C1 segment of cervical spinal cord (tissue), 14 donors: ENCODE results near the gene ZNF730.
"Not testable (repeated sequence)": the region's sequence is repeated elsewhere in the genome, so short reads cannot be mapped to it uniquely, and the experiment has no call there.

ENCODE experiments used
- DNase-seq, 14 donors: peaks; one replicate each; lab custom pipeline; 2025; lab: John Stamatoyannopoulos, UW

The ZNF730 gene

DNA sequence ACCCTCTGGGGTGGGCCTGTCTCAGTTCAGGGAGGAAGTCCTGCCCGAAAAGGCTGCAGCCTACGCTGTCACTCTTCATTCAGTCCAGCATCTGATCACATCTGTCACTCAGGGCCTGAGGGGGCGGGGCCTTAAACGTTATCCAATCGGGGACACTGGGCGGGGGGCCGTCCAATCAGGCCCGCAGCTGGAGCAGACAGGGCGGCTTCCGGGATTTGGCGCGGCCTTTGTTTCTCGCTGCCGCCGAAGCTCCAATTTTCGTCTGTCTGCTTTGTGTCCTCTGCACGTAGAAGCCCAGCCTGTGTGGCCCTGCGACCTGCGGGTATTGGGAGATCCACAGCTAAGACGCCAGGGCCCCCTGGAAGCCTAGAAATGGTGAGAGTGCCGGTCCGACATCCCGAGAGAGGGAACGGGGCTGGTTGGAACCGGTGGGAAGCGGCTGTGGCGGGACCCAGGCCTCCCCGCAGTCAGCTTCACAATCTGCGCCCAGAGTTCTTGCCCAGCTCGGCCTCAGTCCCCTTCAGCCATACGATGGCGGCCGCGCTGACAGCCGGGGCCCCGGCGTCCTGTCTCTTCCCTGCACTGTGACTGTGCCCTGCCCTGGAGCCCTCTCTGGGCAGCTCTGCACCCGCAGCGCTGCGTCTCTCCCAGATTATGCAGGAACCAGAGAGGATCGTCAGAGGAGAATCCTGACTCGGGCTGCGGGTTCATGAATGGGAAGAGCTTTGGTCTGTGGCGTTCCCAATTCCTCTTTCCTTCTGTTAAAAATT, at the start of gene ZNF730:
Gene ZNF730 (plus strand): TSS at position 224 of the 770 bp plus-strand sequence. CDS start 149 bp downstream, at position 373.
- DNase-seq = peak in 12 of 14 donors; percentile 8 to 61 (median 36)

DNA sequence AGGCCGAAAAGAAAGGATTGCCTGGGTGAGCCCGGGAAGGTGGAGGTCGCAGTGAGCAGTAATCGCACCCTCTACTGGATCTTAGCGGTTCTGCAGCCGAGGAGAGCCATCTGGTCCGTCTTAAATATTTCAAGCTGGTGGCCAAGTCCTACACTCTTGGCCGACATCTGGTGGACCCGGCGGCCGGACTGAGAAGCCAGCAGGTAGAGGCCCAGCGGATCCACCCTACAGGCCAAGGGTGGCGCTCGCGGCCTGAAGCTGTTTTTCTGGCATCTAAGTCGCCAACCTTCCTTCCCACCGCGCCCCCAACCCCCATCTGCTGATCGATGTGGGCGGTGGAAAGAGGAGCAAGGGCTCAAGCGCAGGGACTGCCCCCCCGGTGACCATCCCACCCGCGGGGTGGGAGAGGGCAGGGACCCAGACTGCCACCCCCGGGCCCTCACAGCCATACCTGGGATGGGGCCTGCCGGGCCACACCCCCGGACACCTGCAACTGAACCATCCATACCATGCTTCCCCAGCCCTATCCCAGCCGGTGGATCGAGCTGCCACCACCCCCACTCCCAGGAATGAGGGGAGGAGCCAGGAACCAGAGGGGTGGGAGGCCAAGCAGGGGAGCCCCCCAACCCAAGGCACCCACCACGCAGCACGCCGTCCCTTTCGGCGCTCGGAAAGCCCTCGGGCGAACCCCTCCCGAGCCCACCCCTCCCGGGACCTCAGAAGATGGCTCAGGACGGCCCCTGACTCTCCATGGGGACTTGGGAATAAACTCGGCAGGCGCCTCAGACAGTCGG, 46.3 kb upstream of the ZNF730 start:
- DNase-seq = peak in 3 of 14 donors; percentile 0 to 1 (median 0)

DNA sequence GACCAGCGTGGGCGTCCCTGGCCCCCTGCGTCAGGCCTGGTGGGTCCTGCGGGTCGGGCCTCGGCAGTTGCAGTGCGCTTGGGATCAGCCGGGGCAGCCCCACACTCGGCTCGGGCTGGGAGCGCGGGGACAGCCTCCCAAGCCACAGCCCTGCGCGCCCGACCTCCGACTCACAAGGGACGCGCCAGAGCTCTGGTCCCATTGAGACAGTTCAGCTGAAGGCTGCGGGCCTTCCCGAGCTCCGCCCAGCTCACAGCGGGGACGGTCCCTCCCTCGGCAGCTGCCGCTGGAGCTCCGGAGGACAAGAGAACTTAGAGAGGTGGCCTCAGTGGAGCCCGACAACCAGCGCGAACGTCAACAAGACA, 45.7 kb upstream of the ZNF730 start:
- peak in 3 of 14 donors; percentile 0 to 6 (median 1) for DNase-seq

DNA sequence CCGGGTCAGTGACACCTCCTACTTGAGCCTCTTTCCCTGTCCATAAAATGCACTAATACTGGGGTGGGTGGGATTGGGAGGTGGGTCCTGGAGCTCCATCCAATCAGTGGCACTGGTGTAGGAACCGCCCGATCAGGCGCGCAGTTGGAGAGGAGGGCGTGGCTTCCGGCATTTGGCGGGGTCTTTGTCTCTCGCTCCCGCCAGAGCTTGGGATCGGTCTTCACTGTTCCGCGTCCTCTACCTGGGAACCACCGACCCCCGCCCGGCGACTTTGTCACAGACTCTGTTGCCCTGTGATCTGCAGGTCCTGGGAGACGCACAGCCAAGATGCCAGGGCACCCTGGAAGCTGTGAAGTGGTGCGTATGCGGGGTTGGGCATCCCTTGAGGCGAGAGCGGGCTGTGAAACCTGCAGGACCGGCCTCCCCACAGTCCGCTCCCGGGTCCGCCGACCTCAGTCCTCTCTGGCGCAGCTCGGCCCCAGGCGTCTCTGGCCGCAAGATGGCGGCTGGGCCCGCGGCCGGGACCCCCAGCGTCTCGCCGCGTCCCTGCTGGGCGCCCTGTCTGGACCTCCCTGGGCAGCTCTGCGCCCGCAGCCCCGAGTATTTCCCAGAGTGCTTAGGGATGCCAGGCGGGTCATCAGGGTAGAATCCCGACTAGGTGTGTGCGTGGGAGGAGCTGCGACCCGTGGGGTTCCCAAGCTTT, 41.6 kb upstream of the ZNF730 start:
- DNase-seq = peak in 8 of 14 donors; percentile 0 to 34 (median 8)

DNA sequence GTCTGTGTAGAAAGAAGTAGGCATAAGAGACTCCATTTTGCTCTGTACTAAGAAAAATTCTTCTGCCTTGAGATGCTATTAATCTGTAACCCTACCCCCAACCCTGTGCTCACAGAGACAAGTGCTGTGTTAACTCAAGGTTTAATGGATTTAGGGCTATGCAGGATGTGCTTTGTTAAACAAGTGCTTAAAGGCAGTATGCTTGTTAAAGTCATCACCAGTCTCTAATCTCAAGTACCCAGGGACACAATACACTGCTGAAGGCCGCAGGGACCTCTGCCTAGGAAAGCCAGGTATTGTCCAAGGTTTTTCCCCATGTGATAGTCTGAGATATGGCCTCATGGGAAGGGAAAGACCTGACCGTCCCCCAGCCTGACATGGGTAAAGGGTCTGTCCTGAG, 39.0 kb upstream of the ZNF730 start:
- DNase-seq = not testable (repeated sequence)

DNA sequence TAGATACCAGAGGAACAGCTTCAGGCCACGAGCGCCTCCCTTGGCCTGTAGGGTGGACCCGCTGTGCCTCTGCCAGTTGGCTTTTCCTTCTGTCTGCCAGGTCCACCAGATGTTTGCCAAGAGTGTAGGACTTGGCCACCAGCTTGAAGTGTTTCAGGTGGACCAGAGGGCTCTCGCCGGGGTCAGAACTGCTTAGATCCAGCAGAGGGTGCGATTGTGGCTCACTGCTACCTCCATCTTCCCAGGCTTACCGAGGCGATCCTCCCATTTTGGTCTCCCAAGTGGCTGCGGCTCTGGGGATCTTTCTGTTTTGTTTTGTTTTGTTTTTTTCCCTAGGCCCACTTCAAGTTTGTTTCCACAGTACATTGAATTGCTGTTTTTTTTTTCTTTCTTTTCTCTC, 23.0 kb upstream of the ZNF730 start:
- DNase-seq = no peak

DNA sequence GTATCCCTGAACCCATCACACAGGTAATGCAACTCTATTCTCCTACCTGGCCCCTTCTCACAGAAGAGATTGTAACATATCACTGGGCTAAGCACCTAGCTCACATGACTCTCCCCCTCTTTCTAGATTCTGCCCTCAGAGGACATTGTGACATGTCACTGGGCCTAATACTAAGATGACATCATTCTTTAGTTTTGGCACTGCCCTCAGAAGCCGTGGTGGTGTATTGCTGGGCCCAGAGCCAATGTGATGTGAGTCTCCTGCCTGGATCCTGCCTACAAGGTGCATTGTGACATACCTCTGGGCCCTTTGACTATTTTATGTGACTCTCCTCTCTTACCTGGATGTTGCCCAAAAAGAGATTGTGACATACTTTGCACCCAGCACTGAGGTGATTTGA, 21.4 kb upstream of the ZNF730 start:
- DNase-seq = no peak

DNA sequence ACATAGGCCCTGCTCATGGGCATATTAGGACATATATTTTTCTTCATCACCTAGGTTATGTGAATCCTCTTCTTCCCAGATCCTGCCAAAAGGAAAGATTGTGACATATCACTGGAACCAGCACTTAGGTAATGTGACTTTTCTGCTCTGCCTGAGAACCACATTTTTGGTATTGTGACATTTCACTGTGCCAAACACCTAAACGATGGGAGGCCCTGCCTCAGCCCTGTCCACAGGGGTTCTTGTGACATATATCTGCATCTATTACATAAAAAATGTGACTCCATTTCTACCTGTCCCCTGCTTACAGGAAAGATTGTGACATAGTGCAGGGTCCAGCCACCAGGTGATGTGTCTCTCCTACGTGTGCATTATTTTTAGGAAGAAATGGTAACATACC, 18.5 kb upstream of the ZNF730 start:
- DNase-seq = no peak

DNA sequence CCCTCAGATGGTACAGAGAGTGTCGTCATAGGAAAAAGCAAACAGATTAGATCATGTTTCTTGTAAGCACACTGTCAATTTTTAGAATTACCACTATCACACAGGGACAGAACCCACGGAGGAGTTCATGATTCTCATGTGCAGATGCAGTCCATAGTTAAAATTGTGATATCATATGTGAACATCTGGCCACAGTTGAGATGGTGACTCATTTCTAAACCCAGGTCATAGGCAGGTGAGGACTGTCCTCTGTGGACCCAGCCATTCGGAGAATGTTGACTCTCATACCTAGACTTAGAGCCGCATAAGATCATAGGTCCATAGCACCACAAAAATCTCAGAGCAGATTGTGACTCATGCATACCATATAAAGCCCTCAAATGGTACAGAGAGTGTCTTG, 17.8 kb upstream of the ZNF730 start:
- no peak for DNase-seq

DNA sequence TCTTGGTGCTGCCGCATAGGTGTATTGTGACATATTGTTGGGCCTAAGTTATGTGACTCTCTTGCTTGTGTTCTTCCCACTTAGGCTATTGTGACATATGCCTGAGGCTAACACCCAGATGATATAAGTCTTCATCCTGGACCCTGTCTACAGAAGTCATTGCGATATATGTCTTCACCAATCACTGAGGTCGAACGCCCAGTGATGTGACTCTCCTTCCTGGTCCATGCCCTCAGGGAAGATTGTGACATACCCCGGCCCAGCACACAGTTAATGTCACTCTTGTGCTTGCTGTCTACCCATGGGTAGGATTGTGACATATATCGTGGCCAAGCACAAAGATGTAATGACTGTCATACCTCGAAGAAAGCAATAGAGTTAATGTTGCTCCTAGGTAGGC, 16.9 kb upstream of the ZNF730 start:
- no peak for DNase-seq

DNA sequence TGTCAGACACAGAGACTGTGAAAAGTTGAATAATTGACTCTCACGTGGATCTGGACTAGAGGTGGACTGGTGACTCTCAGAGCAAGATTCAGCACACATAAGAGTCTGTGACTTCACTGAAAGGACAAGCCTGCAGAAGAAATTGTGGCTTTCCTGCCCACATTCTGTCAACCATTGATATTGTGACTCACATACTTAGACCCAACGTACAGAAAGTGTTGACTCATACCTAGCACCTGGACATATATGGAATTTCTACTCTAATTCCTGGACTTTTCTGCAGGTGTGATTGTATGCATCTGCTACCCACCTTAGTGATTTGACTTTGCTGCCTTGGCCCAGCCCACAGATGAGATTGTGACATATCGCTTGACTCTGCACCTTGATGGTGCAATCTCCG, 15.6 kb upstream of the ZNF730 start:
- no peak for DNase-seq

DNA sequence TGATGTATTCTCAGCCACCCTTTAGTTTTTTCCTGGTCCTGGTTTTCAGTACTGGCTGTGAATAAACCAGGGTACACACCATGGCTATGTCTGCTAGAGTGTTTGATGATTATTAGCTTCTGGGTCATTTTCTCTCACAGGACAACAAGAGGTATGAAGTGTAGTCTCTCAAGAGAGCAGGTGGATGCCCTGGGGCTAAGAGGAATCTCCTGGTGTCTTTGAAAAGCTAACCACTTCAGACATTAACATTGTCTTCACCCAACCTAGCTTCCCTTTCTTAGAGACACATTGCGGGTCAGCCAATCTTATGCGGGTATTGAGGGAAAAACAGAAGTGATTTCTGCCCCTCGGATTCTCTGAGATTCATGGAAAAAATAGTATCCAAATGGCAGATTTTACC, 1.6 kb downstream of the ZNF730 start:
- no peak for DNase-seq

DNA sequence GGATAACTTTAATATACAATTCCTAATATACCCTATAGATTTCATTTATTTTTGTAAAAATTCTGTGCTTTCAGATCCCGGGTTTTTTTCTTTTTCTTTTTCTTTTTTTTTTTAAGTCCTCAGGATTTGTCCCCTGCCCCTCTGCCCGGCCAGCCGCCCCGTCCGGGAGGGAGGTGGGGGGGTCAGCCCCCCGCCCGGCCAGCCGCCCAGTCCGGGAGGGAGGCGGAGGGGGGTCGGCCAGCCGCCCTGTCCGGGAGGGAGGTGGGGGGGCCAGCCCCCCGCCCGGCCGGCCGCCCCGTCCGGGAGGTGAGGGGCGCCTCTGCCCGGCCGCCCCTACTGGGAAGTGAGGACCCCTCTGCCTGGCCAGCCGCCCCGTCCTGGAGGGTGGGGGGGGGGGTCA, 17.4 kb downstream of the ZNF730 start:
- not testable (repeated sequence) for DNase-seq

DNA sequence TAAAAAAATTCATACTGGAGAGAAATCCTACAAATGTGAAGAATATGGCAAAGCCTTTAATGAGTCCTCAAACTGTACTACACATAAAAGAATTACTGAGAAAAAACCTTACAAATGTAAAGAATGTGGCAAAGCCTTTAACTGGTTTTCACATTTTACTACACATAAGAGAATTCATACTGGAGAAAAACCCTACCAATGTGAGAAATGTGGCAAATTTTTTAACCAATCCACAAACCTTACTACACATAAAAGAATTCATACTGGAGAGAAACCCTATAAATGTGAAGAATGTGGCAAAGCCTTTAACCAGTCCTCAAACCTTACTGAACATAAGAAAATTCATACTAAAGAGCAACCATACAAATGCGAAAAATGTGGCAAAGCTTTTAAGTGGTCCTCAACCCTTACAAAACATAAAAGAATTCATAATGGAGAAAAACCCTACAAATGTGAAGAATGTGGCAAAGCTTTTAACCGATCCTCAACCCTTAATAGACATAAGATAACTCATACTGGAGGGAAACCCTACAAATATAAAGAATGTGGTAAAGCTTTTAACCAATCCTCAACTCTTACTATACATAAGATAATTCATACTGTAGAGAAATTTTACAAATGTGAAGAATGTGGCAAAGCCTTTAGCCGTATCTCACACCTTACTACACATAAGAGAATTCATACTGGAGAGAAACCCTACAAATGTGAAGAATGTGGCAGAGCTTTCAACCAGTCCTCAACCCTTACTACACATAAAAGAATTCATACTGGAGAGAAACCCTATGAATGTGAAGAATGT, 29.0 kb downstream of the ZNF730 start:
- no peak for DNase-seq

DNA sequence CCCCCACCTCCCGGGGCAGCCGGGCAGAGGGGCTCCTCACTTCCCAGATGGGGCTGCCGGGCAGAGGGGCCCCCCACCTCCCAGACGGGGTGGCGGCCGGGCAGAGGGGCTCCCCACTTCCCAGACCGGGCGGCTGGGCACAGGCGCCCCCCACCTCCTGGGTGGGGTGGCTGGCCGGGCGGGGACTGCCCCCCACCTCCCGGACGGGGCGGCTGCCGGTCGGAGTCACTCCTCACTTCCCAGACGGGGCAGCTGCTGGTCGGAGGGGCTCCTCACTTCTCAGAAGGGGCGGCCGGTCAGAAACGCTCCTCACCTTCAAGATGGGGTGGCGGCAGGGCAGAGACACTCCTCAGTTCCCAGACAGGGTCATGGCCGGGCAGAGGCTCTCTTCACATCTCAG, 43.9 kb downstream of the ZNF730 start:
- DNase-seq = no peak

DNA sequence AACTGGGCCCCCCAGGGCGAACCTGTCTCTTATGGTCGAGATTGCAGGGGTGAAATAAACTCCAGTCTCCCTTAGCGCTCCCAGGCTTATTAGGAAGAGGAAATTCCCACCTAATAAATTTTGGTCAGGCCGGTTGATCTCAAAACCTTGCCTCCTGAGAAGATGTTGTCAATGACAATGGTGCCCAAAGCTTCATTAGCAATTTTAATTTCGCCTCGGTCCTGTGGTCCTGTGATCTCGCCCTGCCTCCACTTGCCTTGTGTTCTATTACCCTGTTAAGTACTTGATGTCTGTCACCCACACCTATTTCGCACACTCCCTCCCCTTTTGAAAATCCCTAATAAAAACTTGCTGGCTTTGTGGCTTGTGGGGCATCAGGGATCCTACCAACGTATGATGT, 51.5 kb downstream of the ZNF730 start:
- not testable (repeated sequence) for DNase-seq

DNA sequence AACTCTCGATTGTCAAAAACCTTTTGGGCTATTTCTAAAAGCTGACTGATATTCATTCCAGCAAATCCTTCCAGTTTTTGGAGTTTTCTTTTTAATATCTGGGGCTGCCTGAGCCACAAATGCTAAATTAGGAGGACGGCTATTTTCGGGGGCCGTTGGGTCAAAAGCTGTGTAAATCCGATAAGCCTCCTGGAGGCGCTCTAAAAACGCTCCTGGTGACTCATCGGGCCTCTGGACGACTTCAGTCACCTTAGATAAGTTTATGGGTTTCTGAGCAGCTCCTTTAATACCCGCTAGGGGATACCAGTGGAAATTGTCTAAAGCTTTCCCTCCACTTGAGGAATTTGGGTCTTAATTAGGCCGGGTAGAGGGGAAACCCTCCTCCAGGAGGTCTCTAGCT, 66.4 kb downstream of the ZNF730 start:
- no peak for DNase-seq

DNA sequence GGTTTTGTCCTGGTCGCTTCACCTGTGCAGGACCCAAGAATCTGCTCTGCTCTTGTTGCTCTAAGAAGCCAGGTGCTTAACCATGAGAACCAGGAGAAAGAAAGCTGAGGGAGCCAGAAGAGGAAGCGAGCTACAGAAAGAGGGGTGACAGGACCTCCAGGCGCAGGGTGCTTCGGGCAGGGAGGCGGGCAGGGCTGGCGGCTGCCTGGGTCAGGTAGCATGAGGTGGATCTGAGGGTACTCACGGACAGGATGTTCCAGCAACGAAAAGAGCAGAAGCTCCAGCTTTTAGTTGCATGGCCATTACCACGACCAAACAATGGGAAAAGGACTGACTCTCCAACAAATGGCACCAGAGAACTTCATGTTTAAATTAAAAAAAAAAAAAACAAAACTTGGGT, 73.5 kb downstream of the ZNF730 start:
- no peak for DNase-seq
